ENCODE data around the gene MARCO. TPM values are rescaled to one million over a fixed set of nuclear protein-coding genes. Genes with fewer than 3 reads are reported as not detected.

MARCO gene
- total RNA-seq, 1 experiment from 2014 or later: not detected

GRCh38 chr2:118932949-118933348 lies 9.0 kb upstream of the MARCO start:
- no peaks in the 10 kb centered on the region for H3K36me3 ChIP-seq (ENCODE audit: low read depth, low read length)
- H3K4me1 ChIP-seq (ENCODE audit: insufficient read depth, low read length): no peaks in the 10 kb centered on the region
- no peaks in the 10 kb centered on the region for H3F3A ChIP-seq (ENCODE audit: low read length, unreplicated experiment)
- intact Hi-C loops (cut with micrococcal nuclease): no loop called here
- ATAC-seq (no peak), DNase-seq (no peak)
- H2AFZ ChIP-seq (ENCODE audit: low read length): no peak overlapping the region
- H3K79me2 ChIP-seq (ENCODE audit: low read length): no peaks in the 10 kb centered on the region
- H3K9me3 ChIP-seq (ENCODE audit: low read length): peaks cover 11% of the 10 kb centered on the region; the same call in 1 of the 2 replicates
- TF ChIP-seq CTCF (conservative IDR thresholded peaks at IDR 0.05; ENCODE audit: low read depth, low read length) (no peak), EZH2phosphoT487 (IDR thresholded peaks at IDR 0.05; ENCODE audit: borderline replicate concordance, low read length) (no peak), EZH2 (IDR thresholded peaks at IDR 0.05; ENCODE audit: low read length, unreplicated experiment) (no peak)
- no peak overlapping the region for H3K9ac ChIP-seq (ENCODE audit: low read length)
- H3K4me2 ChIP-seq (ENCODE audit: low read length): no peak overlapping the region
- ChIA-PET CTCF (no interaction called here), POLR2A (ENCODE audit: unreplicated experiment) (no interaction called here)
- H3K4me3 ChIP-seq (ENCODE audit: low read length): no peak overlapping the region
- H3K9me2 ChIP-seq (replicated peaks; ENCODE audit: low read length): no peaks in the 10 kb centered on the region
- no peaks in the 10 kb centered on the region for H4K20me1 ChIP-seq (ENCODE audit: low read length)
- BruUV-seq (replicated peaks): no TSS peak
- no peaks in the 10 kb centered on the region; the same call in 1 of the 2 replicates for H3K27me3 ChIP-seq (ENCODE audit: low read length)
- H3K27ac ChIP-seq (ENCODE audit: low read length): no peak overlapping the region

GRCh38 chr2:118936306-118936705 lies 5.7 kb upstream of the MARCO start:
- Histone ChIP-seq H3K36me3 (ENCODE audit: low read depth, low read length) (no peaks in the 10 kb centered on the region), H2AFZ (ENCODE audit: low read length) (no peak overlapping the region), H3K9ac (ENCODE audit: low read length) (no peak overlapping the region), H3K9me3 (ENCODE audit: low read length) (peaks cover 11% of the 10 kb centered on the region; the same call in 1 of the 2 replicates), H3K4me2 (ENCODE audit: low read length) (no peak overlapping the region), H3K4me3 (ENCODE audit: low read length) (no peak overlapping the region), H3K4me1 (ENCODE audit: insufficient read depth, low read length) (no peaks in the 10 kb centered on the region), H3K79me2 (ENCODE audit: low read length) (no peaks in the 10 kb centered on the region), H3F3A (ENCODE audit: low read length, unreplicated experiment) (no peaks in the 10 kb centered on the region), H3K27ac (ENCODE audit: low read length) (no peak overlapping the region), H4K20me1 (ENCODE audit: low read length) (no peaks in the 10 kb centered on the region), H3K9me2 (replicated peaks; ENCODE audit: low read length) (no peaks in the 10 kb centered on the region), H3K27me3 (ENCODE audit: low read length) (peaks cover 7% of the 10 kb centered on the region; the same call in 1 of the 2 replicates)
- POLR2A ChIA-PET (ENCODE audit: unreplicated experiment): no interaction called here
- DNase-seq: no peak
- TF ChIP-seq EZH2 (IDR thresholded peaks at IDR 0.05; ENCODE audit: low read length, unreplicated experiment) (no peak), EZH2phosphoT487 (IDR thresholded peaks at IDR 0.05; ENCODE audit: borderline replicate concordance, low read length) (no peak), CTCF (conservative IDR thresholded peaks at IDR 0.05; ENCODE audit: low read depth, low read length) (no peak)
- no TSS peak for BruUV-seq (replicated peaks)
- CTCF ChIA-PET: no interaction called here
- intact Hi-C loops (cut with micrococcal nuclease): no loop called here
- ATAC-seq: no peak

GRCh38 chr2:118936936-118937335 lies 5.1 kb upstream of the MARCO start:
- H3K4me3 ChIP-seq (ENCODE audit: low read length): no peak overlapping the region
- H3K4me1 ChIP-seq (ENCODE audit: insufficient read depth, low read length): no peaks in the 10 kb centered on the region
- H3K9me2 ChIP-seq (replicated peaks; ENCODE audit: low read length): no peaks in the 10 kb centered on the region
- TF ChIP-seq EZH2phosphoT487 (IDR thresholded peaks at IDR 0.05; ENCODE audit: borderline replicate concordance, low read length) (no peak), EZH2 (IDR thresholded peaks at IDR 0.05; ENCODE audit: low read length, unreplicated experiment) (no peak), CTCF (conservative IDR thresholded peaks at IDR 0.05; ENCODE audit: low read depth, low read length) (no peak)
- peaks cover 9% of the 10 kb centered on the region for H3K27me3 ChIP-seq (ENCODE audit: low read length)
- ChIA-PET POLR2A (ENCODE audit: unreplicated experiment) (no interaction called here), CTCF (no interaction called here)
- H3K27ac ChIP-seq (ENCODE audit: low read length): no peak overlapping the region
- no peaks in the 10 kb centered on the region for H4K20me1 ChIP-seq (ENCODE audit: low read length)
- no peak overlapping the region for H3K4me2 ChIP-seq (ENCODE audit: low read length)
- intact Hi-C loops (cut with micrococcal nuclease): no loop called here
- H2AFZ ChIP-seq (ENCODE audit: low read length): no peak overlapping the region
- ATAC-seq (no peak), DNase-seq (no peak)
- no peaks in the 10 kb centered on the region for H3K36me3 ChIP-seq (ENCODE audit: low read depth, low read length)
- BruUV-seq (replicated peaks): no TSS peak
- no peak overlapping the region for H3K9ac ChIP-seq (ENCODE audit: low read length)
- no peaks in the 10 kb centered on the region for H3K79me2 ChIP-seq (ENCODE audit: low read length)
- no peaks in the 10 kb centered on the region for H3F3A ChIP-seq (ENCODE audit: low read length, unreplicated experiment)
- H3K9me3 ChIP-seq (ENCODE audit: low read length): peaks cover 11% of the 10 kb centered on the region; the same call in 1 of the 2 replicates

Measured in PC-3 (cell line).